Activated T-cell treated with anti-CD3 and anti-CD28 coated beads, Interleukin-2, amount 50 U/mL, for 72 hours (primary cell): ENCODE measurements around the gene FRG2. TPM values are rescaled to one million over a fixed set of nuclear protein-coding genes. Genes with fewer than 3 reads are reported as not detected.
A peak's percentile ranks its signal among the peaks of the same experiment; 100 is the strongest.
"Not testable (repeated sequence)": the region's sequence is repeated elsewhere in the genome, so short reads cannot be mapped to it uniquely, and the experiment has no call there.

ENCODE experiments used
- ATAC-seq, 2 donors: fragments of 150-1000 bp; cut with Tn5 transposase; replicated peaks in 1 of 2; 2 replicates each; pipeline ENCODE4 v1.10.0; 2021; ENCODE audit warnings: moderate library complexity in 2 of 2, mild to moderate bottlenecking in 1 of 2
- DNase-seq, 2 donors: peaks; one replicate each; pipeline ENCODE4 v3.0.0; 2021 to 2022; ENCODE audit warnings: mixed read lengths in 1 of 2
- H3K27ac Mint-ChIP-seq: one replicate; pipeline ENCODE4 v1.8.0; 2022; ENCODE audit warnings: mild to moderate bottlenecking, moderate library complexity, mixed read lengths
- H3K27me3 Mint-ChIP-seq: one replicate; pipeline ENCODE4 v1.8.0; 2022; ENCODE audit warnings: low read depth, mixed read lengths
- H3K36me3 Mint-ChIP-seq, 2 donors: one replicate each; pipeline ENCODE4 v1.8.0; 2022; ENCODE audit warnings: mixed read lengths in 2 of 2, mild to moderate bottlenecking in 1 of 2; ENCODE audit not compliant: insufficient read depth in 2 of 2
- H3K4me1 Mint-ChIP-seq: one replicate; pipeline ENCODE4 v1.8.0; 2022; ENCODE audit warnings: low read depth, mixed read lengths
- H3K4me3 Mint-ChIP-seq, 2 donors: one replicate each; pipeline ENCODE4 v1.8.0; 2022; ENCODE audit warnings: mild to moderate bottlenecking in 2 of 2, mixed read lengths in 2 of 2, moderate library complexity in 2 of 2
- H3K9me3 Mint-ChIP-seq, 2 donors: one replicate each; pipeline ENCODE4 v1.8.0; 2022; ENCODE audit warnings: mixed read lengths in 2 of 2
- total RNA-seq, 2 donors: library from RNA; stranded (reverse); gene quantifications; one replicate each; pipeline ENCODE4 v1.2.3, GENCODE V29; 2022

FRG2 gene
- total RNA-seq: not detected

GRCh38 chr4:190027156-190027555, at the start of gene FRG2:
TSS of gene FRG2 (minus strand) at chr4:190027256. CDS start at chr4:190027204, 52 bp downstream.
- not testable (repeated sequence) for H3K4me1 Mint-ChIP-seq, H3K27me3 Mint-ChIP-seq

GRCh38 chr4:190068351-190068750, 41.3 kb upstream of the FRG2 start:
- not testable (repeated sequence) for H3K27ac Mint-ChIP-seq, DNase-seq, ATAC-seq, H3K36me3 Mint-ChIP-seq, H3K4me1 Mint-ChIP-seq, H3K9me3 Mint-ChIP-seq, H3K27me3 Mint-ChIP-seq, H3K4me3 Mint-ChIP-seq

More at GRCh38 chr4:190027156-190027555, at the start of gene FRG2:
- H3K4me3 Mint-ChIP-seq, H3K36me3 Mint-ChIP-seq, H3K27ac Mint-ChIP-seq, ATAC-seq, H3K9me3 Mint-ChIP-seq, DNase-seq: not testable (repeated sequence)

- H3K4me3 Mint-ChIP-seq, H3K9me3 Mint-ChIP-seq, ATAC-seq, H3K27me3 Mint-ChIP-seq, DNase-seq, H3K4me1 Mint-ChIP-seq, H3K27ac Mint-ChIP-seq, H3K36me3 Mint-ChIP-seq: not testable (repeated sequence)
These were observed 37.7 kb upstream of the FRG2 start for GRCh38 chr4:190064805-190065204.

- H3K27ac Mint-ChIP-seq, DNase-seq, H3K27me3 Mint-ChIP-seq, H3K4me1 Mint-ChIP-seq, ATAC-seq, H3K9me3 Mint-ChIP-seq, H3K4me3 Mint-ChIP-seq, H3K36me3 Mint-ChIP-seq: not testable (repeated sequence)
These were observed 37.3 kb upstream of the FRG2 start, which contains the start of gene DBET for GRCh38 chr4:190064342-190064741. TSS of gene DBET (plus strand) at chr4:190064502.

- H3K4me1 Mint-ChIP-seq, H3K9me3 Mint-ChIP-seq, H3K4me3 Mint-ChIP-seq, H3K36me3 Mint-ChIP-seq, H3K27ac Mint-ChIP-seq, H3K27me3 Mint-ChIP-seq, DNase-seq, ATAC-seq: not testable (repeated sequence)
These were observed 31.9 kb upstream of the FRG2 start for GRCh38 chr4:190058997-190059396.

- not testable (repeated sequence) for H3K36me3 Mint-ChIP-seq, H3K27ac Mint-ChIP-seq, ATAC-seq, H3K27me3 Mint-ChIP-seq, H3K9me3 Mint-ChIP-seq, H3K4me1 Mint-ChIP-seq, H3K4me3 Mint-ChIP-seq, DNase-seq
These were observed 22.6 kb upstream of the FRG2 start for GRCh38 chr4:190049378-190050239.

- H3K9me3 Mint-ChIP-seq, H3K27ac Mint-ChIP-seq, H3K4me3 Mint-ChIP-seq, H3K27me3 Mint-ChIP-seq, H3K36me3 Mint-ChIP-seq, DNase-seq, H3K4me1 Mint-ChIP-seq, ATAC-seq: not testable (repeated sequence)
These were observed 20.6 kb upstream of the FRG2 start for GRCh38 chr4:190047627-190048026.

- H3K9me3 Mint-ChIP-seq, H3K27me3 Mint-ChIP-seq, H3K36me3 Mint-ChIP-seq, ATAC-seq, H3K27ac Mint-ChIP-seq, DNase-seq, H3K4me3 Mint-ChIP-seq, H3K4me1 Mint-ChIP-seq: not testable (repeated sequence)
These were observed 13.8 kb upstream of the FRG2 start for GRCh38 chr4:190040873-190041272.

GRCh38 chr4:190037704-190038388, 10.8 kb upstream of the FRG2 start:
- peak in 1 of 2 donors; percentile 18 for DNase-seq
- H3K36me3 Mint-ChIP-seq, H3K27me3 Mint-ChIP-seq, H3K27ac Mint-ChIP-seq, H3K4me3 Mint-ChIP-seq, H3K4me1 Mint-ChIP-seq, H3K9me3 Mint-ChIP-seq: not testable (repeated sequence)
- peak; percentile 41 to 56 for ATAC-seq

GRCh38 chr4:190031264-190031663, 4.2 kb upstream of the FRG2 start:
- H3K9me3 Mint-ChIP-seq, H3K36me3 Mint-ChIP-seq, H3K27ac Mint-ChIP-seq, H3K4me1 Mint-ChIP-seq, H3K4me3 Mint-ChIP-seq, H3K27me3 Mint-ChIP-seq: not testable (repeated sequence)
- DNase-seq (peak in 1 of 2 donors; percentile 9), ATAC-seq (peak; percentile 78 to 93)

GRCh38 chr4:190022614-190023281, 4.3 kb downstream of the FRG2 start:
- H3K4me1 Mint-ChIP-seq: peaks cover 28% of the 10 kb centered on the region
- peaks cover 28% of the 10 kb centered on the region for H3K27me3 Mint-ChIP-seq
- peak; percentile 42 to 46 for ATAC-seq
- H3K4me3 Mint-ChIP-seq: peak overlapping the region; percentile 77 to 79
- H3K36me3 Mint-ChIP-seq, H3K9me3 Mint-ChIP-seq, H3K27ac Mint-ChIP-seq: not testable (repeated sequence)
- DNase-seq: peak; percentile 13

GRCh38 chr4:190021973-190022372, 5.1 kb downstream of the FRG2 start:
- not testable (repeated sequence) for H3K27ac Mint-ChIP-seq, DNase-seq
- H3K4me1 Mint-ChIP-seq: peaks cover 29% of the 10 kb centered on the region

More at GRCh38 chr4:190021973-190022372, 5.1 kb downstream of the FRG2 start:
- H3K27me3 Mint-ChIP-seq: peaks cover 33% of the 10 kb centered on the region
- not testable (repeated sequence) for H3K9me3 Mint-ChIP-seq, ATAC-seq, H3K36me3 Mint-ChIP-seq, H3K4me3 Mint-ChIP-seq
